ENCODE measurements around the gene REG3G. TPM values are rescaled to one million over a fixed set of nuclear protein-coding genes. Genes with fewer than 3 reads are reported as not detected.
"Not testable (repeated sequence)": the region's sequence is repeated elsewhere in the genome, so short reads cannot be mapped to it uniquely, and the experiment has no call there.

Gene REG3G
- total RNA-seq, 2 experiments from 2014 or later, result not detected

DNA sequence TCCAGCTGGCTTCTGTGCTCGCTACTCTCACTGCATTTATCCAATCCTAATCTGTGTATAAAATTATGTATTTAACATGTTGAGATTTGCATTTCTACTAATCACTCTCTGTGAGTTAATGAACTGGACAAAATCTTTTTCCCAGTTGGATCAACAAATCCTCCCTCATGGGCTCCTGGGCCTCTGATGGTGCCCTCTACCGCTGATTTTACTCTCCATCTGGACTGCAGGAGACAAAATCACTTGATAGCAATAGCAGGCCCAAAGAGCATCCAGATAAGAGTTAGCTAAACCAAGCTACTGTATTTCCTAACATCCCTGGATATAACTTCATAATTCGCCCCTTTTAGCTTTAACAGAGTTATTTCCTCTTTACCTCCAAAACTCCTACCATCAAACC lies 14.4 kb downstream of the REG3G start:
- no peak for DNase-seq
- Histone ChIP-seq H3K4me3 (ENCODE audit: low read length) (no peak overlapping the region), H3K36me3 (ENCODE audit: insufficient read depth, low read length) (no peaks in the 10 kb centered on the region), H3K27me3 (ENCODE audit: control insufficient read depth in 1 of 2, insufficient read depth in 2 of 2, low read length in 2 of 2) (no peaks in the 10 kb centered on the region), H3K4me1 (ENCODE audit: insufficient read depth, low read length) (no peaks in the 10 kb centered on the region), H3K27ac (ENCODE audit: low read depth in 1 of 2, low read length in 2 of 2) (no peak overlapping the region), H3K9me3 (ENCODE audit: control insufficient read depth in 1 of 2, insufficient read depth in 1 of 2, low read length in 2 of 2) (no peaks in the 10 kb centered on the region)
- intact Hi-C loops (cut with DNase I, micrococcal nuclease), result no loop called here
- Mint-ChIP-seq H3K4me1 (ENCODE audit: low read depth) (no peaks in the 10 kb centered on the region), H3K9me3 (peaks cover 5% of the 10 kb centered on the region), H3K36me3 (ENCODE audit: low read depth) (no peaks in the 10 kb centered on the region), H3K27me3 (no peaks in the 10 kb centered on the region), H3K4me3 (no peak overlapping the region), H3K27ac (no peak overlapping the region)
- ATAC-seq (ENCODE audit: poor library complexity), result no peak
- POLR2A ChIA-PET, result no interaction called here
- CTCF ChIA-PET, result no interaction called here
- TF ChIP-seq CTCF (IDR thresholded peaks at IDR 0.05), result no peak

- no peak for DNase-seq
- H3K4me3 ChIP-seq (ENCODE audit: low read length), result no peak overlapping the region
- CTCF ChIA-PET, result no interaction called here
- ATAC-seq (ENCODE audit: poor library complexity), result no peak
- no peak for TF ChIP-seq CTCF (IDR thresholded peaks at IDR 0.05)
- no peaks in the 10 kb centered on the region for H3K4me1 ChIP-seq (ENCODE audit: insufficient read depth, low read length)
- Mint-ChIP-seq H3K9me3 (peaks cover 5% of the 10 kb centered on the region), H3K4me3 (no peak overlapping the region), H3K27ac (no peak overlapping the region), H3K27me3 (no peaks in the 10 kb centered on the region), H3K36me3 (ENCODE audit: low read depth) (no peaks in the 10 kb centered on the region), H3K4me1 (ENCODE audit: low read depth) (no peaks in the 10 kb centered on the region)
- no peaks in the 10 kb centered on the region for H3K27me3 ChIP-seq (ENCODE audit: control insufficient read depth in 1 of 2, insufficient read depth in 2 of 2, low read length in 2 of 2)
- POLR2A ChIA-PET, result no interaction called here
- no peaks in the 10 kb centered on the region for H3K36me3 ChIP-seq (ENCODE audit: insufficient read depth, low read length)
- no peak overlapping the region for H3K27ac ChIP-seq (ENCODE audit: low read depth in 1 of 2, low read length in 2 of 2)
- no peaks in the 10 kb centered on the region for H3K9me3 ChIP-seq (ENCODE audit: control insufficient read depth in 1 of 2, insufficient read depth in 1 of 2, low read length in 2 of 2)
- intact Hi-C loops (cut with DNase I, micrococcal nuclease), result no loop called here
Observed at GRCh38 chr2:79041032-79041448, 15.5 kb downstream of the REG3G start.

DNA sequence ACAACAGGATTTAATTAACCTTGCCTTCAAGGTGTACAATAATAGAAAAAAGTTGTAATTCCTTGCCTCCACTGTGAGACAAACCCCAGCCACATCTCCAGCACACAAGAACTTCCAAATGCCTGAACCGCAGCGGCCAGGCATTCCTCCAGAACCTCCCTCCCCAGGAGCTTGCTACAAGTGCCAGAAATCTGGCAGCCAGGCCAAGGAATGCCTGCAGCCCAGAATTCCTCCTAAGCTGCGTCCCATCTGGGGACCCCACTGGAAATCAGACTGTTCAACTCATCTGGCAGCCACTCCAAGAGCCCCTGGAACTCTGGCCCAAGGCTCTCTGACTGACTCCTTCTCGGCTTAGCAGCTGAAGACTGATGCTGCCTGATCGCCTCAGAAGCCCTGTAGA lies 28.0 kb downstream of the REG3G start:
- CTCF ChIA-PET; H3K27me3 ChIP-seq (ENCODE audit: control insufficient read depth in 1 of 2, insufficient read depth in 2 of 2, low read length in 2 of 2); H3K27me3 Mint-ChIP-seq; H3K4me3 Mint-ChIP-seq; H3K4me1 ChIP-seq (ENCODE audit: insufficient read depth, low read length); ATAC-seq (ENCODE audit: poor library complexity); H3K4me1 Mint-ChIP-seq (ENCODE audit: low read depth); H3K36me3 ChIP-seq (ENCODE audit: insufficient read depth, low read length); intact Hi-C loops (cut with DNase I, micrococcal nuclease); H3K27ac ChIP-seq (ENCODE audit: low read depth in 1 of 2, low read length in 2 of 2); DNase-seq; H3K36me3 Mint-ChIP-seq (ENCODE audit: low read depth); H3K9me3 Mint-ChIP-seq; H3K27ac Mint-ChIP-seq; H3K4me3 ChIP-seq (ENCODE audit: low read length); H3K9me3 ChIP-seq (ENCODE audit: control insufficient read depth in 1 of 2, insufficient read depth in 1 of 2, low read length in 2 of 2); POLR2A ChIA-PET: not testable (repeated sequence)

DNA sequence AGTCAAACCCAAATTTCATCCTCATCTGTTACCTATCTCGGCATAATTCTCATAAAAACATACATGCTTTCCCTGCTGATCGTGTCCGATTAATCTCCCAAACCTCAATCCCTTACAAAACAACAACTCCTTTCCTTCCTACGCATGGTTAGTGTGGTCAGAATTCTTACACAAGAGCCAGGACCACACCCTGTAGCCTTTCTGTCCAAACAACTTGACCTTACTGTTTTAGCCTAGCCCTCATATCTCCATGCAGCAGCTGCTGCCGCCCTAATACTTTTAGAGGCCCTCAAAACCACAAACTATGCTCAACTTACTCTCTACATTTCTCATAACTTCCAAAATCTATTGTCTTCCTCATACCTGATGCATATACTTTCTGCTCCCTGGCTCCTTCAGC lies 29.3 kb downstream of the REG3G start:
- H3K4me3 Mint-ChIP-seq; H3K4me3 ChIP-seq (ENCODE audit: low read length); DNase-seq; H3K4me1 ChIP-seq (ENCODE audit: insufficient read depth, low read length); H3K36me3 ChIP-seq (ENCODE audit: insufficient read depth, low read length); POLR2A ChIA-PET; H3K4me1 Mint-ChIP-seq (ENCODE audit: low read depth); CTCF ChIA-PET; intact Hi-C loops (cut with DNase I, micrococcal nuclease); H3K9me3 ChIP-seq (ENCODE audit: control insufficient read depth in 1 of 2, insufficient read depth in 1 of 2, low read length in 2 of 2); H3K27me3 Mint-ChIP-seq; H3K27ac ChIP-seq (ENCODE audit: low read depth in 1 of 2, low read length in 2 of 2); H3K36me3 Mint-ChIP-seq (ENCODE audit: low read depth); H3K9me3 Mint-ChIP-seq; H3K27me3 ChIP-seq (ENCODE audit: control insufficient read depth in 1 of 2, insufficient read depth in 2 of 2, low read length in 2 of 2); ATAC-seq (ENCODE audit: poor library complexity); H3K27ac Mint-ChIP-seq: not testable (repeated sequence)
